GM18951 (cell line): Measurements from ENCODE around the gene TPRX1.
A peak's percentile ranks its signal among the peaks of the same experiment; 100 is the strongest.
"Not testable (repeated sequence)": the region's sequence is repeated elsewhere in the genome, so short reads cannot be mapped to it uniquely, and the experiment has no call there.

Source experiments
- POLR2A ChIP-seq: IDR thresholded peaks from 4 replicates; pipeline ENCODE4 v1.6.1; 2011; ENCODE audit warnings: mild to moderate bottlenecking; ENCODE audit not compliant: insufficient read length, insufficient read depth; ENCODE audit errors: extremely low read depth
- in situ Hi-C: fragments of 300-500 bp; cut with MboI; formaldehyde crosslinking; loops from one replicate; pipeline ENCODE4 v1.12.0; 2022; ENCODE audit warnings: low sequenced_read_pairs, mixed read lengths, inconsistent platforms; ENCODE audit not compliant: unreplicated experiment

TPRX1 gene

DNA sequence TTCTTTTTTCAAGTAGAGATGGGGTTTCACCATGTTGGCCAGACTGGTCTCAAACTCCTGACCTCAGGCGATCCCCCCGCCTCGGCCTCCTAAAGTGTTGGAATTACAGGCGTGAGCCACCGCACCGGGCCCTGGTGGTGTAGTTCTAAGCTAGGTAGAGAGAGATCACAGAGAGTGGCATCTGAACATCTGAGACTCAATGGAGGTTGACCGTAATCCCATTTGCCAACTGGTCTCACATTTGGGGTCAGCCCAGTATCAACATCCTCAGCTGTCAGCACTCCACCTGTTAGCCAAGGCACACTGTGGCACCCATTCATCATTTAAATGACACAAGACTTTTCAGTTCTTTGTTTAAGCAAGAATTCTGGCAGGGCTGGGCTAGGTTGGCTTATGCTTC lies 17.8 kb downstream of the TPRX1 start:
- in situ Hi-C loops, result no loop called here
- TF ChIP-seq POLR2A, result no peak

DNA sequence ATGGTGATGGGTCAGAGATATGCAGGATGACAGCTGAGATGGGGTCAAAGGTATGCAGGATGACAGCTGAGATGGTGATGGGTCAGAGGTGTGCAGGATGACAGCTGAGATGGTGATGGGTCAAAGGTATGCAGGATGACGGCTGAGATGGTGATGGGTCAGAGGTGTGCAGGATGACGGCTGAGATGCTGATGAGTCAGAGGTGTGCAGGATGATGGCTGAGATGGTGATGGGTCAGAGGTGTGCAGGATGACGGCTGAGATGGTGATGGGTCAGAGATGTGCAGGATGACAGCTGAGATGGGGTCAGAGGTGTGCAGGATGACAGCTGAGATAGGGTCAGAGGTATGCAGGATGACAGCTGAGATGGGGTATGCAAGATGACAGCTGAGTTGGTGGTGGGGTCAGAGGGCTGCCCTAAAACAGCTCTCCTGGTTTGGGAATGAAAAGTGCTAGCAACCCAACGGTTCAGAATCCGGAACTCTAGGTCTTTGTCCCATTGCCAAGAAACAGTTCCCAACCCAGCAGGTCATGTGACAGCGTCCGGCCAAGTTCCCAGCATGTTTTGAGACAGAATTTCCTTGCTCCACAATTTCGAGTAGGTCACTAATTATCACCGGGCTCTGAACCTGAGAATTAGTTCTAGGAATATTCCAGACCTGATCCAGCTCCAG lies 22.6 kb downstream of the TPRX1 start:
- TF ChIP-seq POLR2A, result no peak
- in situ Hi-C loops, result no loop called here

DNA sequence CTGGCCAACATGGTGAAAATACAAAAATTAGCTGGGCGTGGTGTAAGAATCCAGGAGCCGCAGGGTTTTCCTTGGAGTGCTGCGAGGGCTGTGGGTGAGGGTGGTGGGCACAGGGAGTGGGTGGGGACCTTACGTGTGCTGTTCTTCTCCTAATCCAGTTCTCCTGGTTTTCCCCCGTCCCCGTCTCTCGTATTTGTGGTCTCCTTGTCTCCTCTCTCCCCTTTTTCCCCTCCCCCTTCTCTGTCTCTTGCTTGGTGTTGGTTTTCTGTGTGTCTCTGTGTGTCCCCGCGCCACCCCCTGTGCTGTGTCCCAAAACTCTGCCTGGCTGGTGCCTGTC lies 24.2 kb downstream of the TPRX1 start:
- no peak for TF ChIP-seq POLR2A
- in situ Hi-C loops, result no loop called here

DNA sequence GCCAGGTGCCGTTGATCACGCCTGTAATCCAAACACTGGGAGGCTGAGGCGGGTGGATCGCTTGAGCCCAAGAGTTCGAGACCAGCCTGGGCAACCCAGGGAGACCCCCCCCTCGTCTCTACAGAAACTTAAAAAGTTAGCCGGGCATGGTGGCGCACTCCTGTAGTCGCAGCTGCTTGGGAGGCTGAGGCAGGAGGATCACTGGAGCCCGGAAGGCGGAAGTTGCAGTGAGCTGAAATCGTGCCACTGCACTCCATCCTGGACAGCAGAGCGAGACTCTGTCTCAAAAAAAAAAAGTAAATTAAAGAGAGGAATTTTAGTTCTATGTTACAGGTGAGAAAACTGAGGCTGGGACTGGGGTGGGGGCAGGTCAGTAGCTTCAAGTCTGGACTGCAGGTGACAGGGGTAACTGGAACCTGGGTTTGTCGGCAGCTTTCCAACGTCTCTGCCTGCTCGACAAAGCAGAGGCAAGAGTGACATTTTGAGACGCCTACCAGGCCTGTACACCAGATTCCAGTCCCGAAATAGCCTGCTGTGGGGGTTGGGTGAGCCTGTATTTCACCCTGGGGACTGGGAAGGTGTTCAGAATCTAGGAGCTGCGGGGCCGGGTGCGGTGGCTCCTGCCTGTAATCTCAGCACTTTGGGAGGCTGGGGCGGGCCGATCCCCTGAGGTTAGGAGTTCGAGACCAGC lies 24.7 kb downstream of the TPRX1 start:
- no peak for TF ChIP-seq POLR2A
- in situ Hi-C loops, result no loop called here

DNA sequence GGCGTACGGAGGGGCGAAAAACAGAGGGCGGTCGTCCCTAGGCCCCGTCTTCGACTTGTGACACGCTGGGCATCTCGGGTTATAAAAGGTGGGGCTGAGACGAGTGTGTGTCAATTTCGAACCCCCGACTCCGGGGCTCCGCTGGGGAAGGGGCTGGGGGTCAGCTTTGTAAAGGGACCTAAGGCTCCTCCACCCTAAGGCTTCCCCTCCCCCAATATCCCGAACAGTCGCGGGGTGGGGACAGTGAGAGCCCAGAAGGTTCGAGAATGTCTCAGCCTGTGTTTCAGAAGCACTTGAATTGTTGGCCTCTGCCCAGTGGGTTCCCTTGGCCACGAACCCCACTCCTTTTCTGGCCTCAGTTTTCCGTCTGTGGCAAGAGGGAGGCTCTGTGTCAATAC lies 25.4 kb downstream of the TPRX1 start:
- no peak for TF ChIP-seq POLR2A
- in situ Hi-C loops, result no loop called here

DNA sequence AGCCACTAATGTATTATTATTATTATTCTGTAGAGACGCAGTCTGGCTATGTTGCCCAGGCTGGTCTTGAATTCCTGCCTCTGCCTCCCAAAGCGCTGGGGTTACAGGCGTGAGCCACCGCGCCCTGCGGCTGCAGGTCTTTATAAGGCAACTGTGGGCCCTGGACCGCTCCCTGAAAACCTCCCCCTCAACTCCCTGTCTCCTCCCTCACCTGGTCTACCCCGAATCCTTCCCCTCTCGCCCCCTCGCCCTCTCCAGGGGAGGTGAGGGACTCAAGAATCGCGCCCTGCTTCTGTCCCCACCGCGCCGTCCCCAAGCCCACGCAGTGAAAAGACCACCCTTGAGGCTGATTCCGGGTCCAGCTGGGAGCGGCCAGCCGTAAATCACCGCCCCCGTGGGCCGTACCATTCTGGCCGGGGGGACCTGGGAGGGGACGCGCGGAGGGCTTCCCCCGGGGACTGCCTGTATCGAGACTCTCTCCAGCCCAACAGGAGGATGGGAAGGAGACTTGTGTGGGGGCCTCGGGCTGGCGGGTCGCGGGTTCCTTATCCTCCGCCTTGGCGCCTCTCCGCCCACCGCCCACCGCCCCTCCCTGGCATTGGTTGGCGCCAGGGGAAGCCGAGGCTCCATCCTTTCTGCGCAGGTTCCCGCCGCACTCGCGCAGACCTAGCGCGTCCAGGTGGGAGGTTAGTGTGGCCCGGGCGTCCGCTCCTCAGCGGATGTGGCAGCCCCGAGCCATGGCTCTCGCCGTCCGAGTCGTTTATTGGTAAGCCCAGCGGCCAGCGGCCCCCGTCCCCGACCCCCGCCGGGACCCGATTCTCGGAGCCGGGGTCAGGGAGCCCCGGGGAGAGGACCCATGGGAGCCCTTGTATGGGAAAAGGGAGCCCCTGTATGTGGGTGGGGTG lies 26.1 kb downstream of the TPRX1 start, which contains the start of gene SELENOW:
Gene SELENOW (plus strand): TSS at position 655 of the 905 bp plus-strand sequence. CDS start 83 bp downstream, at position 738.
- peak; percentile 99 for TF ChIP-seq POLR2A
- in situ Hi-C loops, result no loop called here

DNA sequence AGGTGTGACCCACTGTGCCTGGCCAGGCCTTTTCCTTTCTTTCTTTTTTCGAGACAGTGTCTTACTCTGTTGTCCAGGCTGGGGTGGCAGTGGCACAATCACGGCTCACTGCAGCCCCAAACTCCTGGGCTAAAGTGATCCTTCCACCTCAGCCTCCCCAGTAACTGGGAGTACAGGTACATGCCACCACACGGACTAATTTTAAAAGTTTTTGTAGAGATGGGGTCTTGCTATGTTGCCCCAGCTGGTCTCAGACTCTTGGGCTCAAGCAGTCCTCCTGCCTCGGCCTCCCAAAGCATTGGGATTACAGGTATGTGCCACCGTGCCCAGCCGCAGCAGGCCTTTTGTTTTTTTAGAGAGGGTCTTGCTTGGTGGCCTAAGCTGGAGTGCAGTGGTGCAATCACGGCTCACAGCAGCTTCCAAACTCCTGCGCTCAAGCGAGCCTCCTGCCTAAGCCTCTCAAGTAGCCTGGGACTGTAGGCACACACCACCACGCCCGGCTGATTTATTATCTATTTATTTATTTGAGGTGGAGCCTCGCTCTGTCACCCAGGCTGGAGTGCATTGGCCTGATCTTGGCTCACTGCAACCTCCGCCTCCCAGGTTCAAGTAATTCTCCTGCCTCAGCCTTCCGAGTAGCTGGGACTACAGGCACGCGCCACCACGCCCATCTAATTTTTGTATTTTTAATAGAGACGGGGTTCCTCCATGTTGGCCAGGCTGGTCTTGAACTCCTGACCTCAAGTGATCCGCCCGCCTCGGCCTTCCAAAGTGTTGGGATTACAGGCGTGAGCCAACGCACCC lies 26.9 kb downstream of the TPRX1 start:
- in situ Hi-C loops, result not testable (repeated sequence)

DNA sequence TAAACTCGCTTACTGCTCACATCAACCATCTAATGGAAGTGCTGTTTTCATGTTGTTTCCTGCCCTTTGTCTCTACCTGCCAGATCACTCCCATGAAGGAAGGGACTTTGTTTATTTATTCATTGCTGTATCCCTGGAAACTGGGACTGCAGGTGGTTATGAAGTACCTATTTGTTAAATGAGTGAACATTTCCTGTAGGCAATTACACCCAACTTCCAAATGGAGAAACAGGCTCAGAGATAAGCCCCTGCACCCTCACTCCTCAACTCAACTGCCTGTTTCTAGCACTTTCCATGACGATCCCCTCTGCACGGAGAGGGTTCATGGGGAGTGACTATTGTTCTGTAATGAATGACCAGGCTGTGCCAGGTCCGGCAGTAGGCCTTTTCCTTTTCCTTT lies 27.8 kb downstream of the TPRX1 start:
- no peak for TF ChIP-seq POLR2A
- in situ Hi-C loops, result no loop called here

DNA sequence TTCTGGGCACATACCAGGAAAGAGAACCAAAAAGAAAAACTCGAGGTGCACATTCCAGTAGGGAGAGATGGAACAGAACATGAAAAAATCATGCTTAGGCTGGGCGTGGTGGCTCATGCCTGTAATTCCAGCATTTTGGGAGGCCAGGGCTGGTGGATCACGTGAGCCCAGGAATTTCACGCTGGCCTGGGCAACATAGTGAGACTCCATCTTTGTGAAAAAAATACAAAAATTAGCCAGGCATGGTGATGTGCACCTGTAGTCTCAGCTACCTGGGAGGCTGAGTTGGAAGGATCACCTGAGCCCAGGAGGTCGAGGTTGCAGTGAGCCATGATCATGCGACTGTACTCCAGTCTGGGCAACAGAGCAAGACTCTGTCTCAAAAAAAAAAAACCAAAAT lies 33.1 kb downstream of the TPRX1 start:
- in situ Hi-C loops, result not testable (repeated sequence)

DNA sequence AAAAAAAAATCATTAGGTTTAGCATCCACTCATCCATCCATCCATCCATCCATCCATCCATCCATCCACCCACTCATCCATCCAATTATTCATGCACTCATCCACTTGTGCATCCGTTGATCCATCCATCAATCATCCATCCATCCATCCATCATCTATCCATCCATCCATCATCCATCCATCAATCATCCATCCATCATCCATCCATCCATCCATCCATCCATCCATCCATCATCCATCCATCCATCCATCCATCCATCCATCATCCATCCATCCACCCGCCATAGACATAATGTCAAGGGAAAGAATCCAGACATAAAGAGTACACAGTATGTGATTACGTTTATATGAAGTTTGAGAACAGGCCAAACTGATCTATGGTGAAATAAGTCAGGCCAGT lies 34.8 kb downstream of the TPRX1 start:
- in situ Hi-C loops, result no loop called here
- TF ChIP-seq POLR2A, result no peak

DNA sequence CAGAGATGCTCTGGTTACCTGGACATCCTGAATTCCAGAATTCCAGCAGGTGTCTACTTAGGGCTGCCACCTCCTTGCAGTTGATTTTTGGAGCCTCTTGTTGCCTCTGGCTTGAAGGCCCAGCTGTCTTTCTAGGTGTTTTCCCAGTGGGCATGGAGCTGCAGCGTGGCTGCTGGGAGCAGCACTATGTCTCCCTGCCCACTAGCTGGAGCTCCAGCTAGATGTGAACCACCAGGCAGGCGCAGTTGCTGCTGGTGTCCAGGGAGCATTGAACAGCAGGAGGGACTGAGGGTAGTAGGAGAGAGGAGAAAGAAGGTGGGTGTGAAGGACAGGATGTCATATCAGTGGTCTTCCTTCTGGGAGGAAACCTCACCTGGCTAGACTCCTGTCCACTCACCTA lies 35.7 kb downstream of the TPRX1 start:
- in situ Hi-C loops, result no loop called here
- TF ChIP-seq POLR2A, result no peak

DNA sequence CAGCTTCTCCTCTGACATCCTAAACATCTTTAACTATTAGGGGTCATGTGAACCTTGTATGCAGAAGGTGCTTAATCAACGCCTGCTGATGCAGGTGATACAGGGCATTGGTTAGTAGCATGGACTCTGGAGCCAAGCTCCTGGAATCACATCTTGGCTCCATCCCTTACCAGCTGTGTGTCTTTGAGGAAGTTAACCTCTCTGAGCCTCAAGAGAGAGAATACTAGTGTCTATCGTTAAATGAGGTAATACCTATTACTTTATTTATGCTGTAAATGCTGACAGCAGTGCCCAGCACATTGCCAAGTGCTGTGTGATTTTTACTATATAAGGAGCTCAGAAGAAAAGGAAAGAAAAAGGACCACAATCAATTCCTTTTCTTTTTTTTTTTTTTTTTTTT lies 37.0 kb downstream of the TPRX1 start:
- in situ Hi-C loops, result no loop called here
- TF ChIP-seq POLR2A, result no peak

DNA sequence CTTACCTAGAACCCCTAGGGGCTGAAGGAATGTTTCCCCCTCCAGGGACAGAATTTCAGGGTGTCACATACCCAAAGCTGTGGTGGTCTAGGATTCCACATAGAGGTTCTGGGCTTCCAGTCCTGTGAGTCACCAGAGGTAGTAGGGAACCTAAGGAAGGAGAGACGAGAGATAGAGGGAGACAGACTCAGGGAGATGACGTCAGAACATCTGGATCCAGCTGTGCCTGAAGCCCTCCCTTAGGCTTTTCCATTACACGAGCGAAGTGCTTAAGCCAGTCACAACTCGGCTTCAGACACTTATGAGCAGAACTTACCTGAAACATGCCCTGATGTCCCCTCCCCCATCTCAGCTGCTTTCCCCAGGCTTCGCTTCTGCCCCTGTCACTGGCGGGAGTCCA lies 37.7 kb downstream of the TPRX1 start:
- no peak for TF ChIP-seq POLR2A
- in situ Hi-C loops, result no loop called here
